Stimulated activated CD8-positive, alpha-beta memory T cell treated with anti-CD3 and anti-CD28 coated beads, Interleukin-7, amount 100 ng/mL, for 4 hours (primary cell): ENCODE results near the gene ZNF630.
A peak's percentile ranks its signal among the peaks of the same experiment; 100 is the strongest.
"Not testable (repeated sequence)": the region's sequence is repeated elsewhere in the genome, so short reads cannot be mapped to it uniquely, and the experiment has no call there.

Experiments used
- DNase-seq, 2 donors: peaks; one replicate each; pipeline ENCODE4 v3.0.0-alpha.2; 2020; ENCODE audit warnings: low read depth in 2 of 2

ZNF630 gene

DNA sequence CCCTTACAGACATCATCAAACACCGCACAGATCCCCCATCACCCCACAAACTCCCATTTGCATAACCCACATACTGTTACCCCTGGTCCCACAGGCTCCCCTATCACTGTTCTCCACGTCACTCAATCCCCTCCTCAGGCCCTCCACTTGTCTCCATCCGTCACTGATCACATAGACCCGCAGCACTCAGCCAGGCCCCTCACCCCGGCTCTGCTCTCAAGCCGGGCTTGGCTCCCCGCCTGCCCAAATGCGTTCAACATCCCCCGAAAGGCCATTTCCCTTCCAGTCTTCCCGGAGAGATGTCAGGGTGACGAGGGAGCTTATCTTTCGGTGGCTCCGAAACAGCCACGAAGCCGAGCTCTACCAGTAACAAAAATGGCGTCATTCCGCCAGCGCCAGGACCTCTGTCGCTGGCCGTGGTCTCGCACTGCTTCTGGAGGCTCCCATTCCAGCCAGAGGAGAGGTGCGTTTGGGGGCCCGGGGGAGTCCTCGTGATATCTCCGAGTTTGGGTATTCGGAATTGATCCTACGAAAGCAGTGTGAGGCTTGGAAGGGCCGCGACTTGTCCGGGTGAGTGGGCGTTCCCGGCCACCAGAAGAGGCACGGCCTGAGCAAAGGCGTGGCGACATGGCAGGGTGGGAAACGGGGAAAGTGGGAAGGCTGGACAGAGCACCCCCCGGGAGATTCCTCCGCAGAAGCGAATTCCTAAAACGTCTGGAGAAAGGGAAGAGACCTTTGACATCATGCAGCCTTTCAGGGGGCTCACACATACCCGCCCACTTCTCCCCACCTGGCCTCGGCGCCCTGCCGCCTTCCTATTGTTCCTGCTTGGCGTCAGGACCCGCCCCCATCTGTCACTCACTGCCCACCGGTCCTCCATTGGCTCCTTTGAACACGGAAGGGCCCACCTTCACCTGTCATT is at the start of gene ZNF630:
Gene ZNF630, minus strand, starts transcription at position 577 of the 922 bp plus-strand sequence. CDS start 4,754 bp downstream, outside the sequence.
- DNase-seq, result peak; percentile 29 to 63

DNA sequence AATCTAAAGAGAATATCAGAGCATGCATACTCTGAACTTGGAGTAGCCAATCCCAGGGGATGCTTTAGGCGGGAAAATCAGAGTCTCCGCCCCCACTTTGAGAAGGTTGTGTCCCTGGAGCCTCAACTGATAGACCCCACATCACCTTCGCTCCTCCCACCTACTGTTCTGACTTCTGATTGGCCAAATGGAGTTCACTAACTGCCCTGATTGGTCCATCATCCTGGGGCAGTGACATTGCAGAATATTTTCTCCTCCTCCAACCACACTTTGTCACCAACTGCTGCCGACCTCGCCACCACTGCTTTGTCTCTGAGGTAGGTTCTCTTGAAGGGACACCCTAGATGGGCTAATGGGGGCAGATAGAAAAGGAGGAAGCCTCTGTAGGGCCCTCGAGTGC is 36.3 kb upstream of the ZNF630 start:
- DNase-seq, result no peak

GRCh38 chrX:48102874-48103374 is 31.5 kb upstream of the ZNF630 start:
- DNase-seq, result no peak

DNA sequence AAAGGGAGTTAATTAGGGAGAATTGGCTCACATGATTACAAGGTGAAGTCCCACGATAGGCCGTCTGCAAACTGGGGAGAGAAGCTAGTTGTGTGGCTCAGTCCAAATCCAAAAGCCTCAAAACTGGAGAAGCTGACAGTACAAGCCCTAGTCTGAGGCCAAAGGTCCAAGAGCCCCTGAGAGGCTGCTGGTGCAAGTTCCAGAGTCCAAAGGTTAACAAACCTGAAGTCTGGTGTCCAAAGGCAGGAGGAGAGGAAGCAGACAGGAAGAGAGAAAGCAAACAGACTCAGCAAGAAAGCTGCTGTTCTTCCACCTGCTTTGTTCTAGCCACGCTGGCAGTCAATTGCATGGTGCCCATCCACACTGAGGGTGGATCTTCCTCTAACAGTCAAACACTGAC is 30.0 kb upstream of the ZNF630 start:
- no peak for DNase-seq

DNA sequence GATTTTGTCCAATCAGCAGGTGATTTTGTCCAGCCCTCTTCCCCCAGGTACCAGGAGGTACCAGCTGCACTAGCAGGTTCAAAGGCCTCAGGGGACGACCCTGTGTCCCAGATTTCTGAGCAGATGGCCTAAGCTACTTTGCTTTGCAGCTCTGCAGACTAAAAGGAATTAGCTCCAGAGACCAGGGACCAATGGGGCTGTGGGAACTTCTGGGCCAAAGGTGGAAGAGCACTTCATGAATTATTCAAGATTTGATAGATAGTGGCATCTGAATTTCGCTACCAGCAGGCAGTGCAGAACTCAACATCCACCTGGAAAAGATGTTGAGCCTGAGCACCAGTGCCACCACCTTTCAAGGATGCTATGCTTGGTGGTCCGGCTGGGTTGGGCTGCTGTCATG is 21.1 kb upstream of the ZNF630 start:
- DNase-seq, result not testable (repeated sequence)

GRCh38 chrX:48090123-48090522 is 18.7 kb upstream of the ZNF630 start:
- no peak for DNase-seq

DNA sequence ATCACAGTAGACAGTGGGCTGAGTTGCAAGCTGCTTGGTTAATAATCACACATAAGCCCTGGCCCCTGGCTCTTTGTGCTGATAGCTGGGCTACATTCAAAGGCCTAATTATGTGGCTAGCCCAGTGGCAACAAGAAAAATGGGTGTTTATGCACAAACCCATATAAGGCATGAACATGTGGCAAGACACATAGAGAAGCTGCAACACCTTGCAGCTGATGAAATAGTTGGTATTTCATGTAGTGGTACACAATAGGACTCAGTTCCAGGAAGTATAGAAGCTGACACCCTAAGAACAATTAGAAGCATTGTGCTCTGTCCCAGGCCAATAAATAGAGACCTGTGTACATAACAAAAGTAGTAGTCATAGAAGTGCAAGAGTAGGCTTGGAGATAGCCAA is 14.6 kb upstream of the ZNF630 start:
- DNase-seq, result no peak

DNA sequence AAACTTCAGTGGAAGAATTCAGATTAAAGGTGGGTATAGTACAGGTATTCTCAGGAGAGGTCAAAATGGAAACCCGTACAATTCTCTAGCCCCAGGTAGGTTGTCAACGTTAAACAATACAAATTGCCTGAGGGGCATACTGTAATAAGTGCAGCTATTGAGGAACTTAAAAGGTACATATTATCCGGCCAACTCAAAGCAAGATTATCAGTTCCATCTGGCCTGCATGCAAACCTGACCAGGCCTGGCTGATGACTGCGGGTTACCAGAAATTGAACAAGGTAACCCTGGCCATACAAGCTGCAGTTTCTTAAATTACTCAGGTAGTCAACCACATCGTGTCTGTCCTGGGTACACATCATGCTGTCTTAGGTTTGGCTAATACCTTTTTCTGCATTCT is 12.3 kb upstream of the ZNF630 start:
- no peak for DNase-seq

DNA sequence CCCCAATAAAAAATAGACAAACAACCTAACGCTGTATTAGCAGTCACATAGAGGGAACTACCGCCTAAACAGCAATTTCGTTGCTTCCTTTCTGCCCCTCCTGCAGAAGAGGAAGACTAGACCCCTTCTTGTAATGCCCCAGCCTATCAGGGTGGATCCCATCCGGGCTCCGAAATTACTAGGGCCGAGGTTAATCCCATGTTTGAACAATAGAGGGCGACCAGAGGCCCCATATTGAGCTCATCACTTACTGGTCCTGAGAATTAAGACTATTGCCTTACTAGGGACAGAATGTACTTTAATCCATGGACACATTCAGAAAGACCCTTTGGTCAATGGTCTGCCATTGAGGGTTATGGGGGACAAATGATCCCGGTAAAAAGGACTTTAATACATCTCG is 11.8 kb upstream of the ZNF630 start:
- DNase-seq, result peak in 1 of 2 donors; percentile 0

GRCh38 chrX:48076343-48076742 is 4.9 kb upstream of the ZNF630 start:
- no peak for DNase-seq

DNA sequence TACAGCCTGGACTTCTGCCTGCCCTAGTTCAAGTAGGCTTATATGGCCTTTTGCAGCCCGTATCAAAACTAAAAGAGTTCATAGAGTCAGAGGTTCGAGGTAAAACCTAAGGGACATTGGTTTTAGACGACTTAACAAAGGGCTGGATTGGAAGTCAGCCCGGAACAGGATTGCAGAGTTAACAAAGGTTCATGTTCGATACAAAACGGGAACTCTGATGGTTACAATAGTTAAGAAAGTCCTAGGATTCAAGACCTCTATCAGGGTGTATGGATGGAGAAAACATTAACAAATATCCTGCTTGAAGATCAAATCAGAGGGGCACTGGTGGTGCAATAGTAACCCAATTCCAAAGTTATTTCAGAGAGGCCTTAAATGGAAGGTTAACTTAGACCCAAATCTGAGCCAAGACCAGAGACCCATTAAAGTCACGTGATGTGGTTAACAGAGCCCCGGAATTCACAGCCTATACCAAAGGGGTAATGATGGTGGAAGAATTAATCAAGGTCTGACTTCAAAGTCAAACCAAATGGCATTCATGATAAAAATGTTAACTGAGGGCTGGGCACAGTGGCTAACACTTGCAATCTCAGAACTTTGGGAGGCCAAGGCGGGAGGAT is 656 bp upstream of the ZNF630 start:
- no peak for DNase-seq

DNA sequence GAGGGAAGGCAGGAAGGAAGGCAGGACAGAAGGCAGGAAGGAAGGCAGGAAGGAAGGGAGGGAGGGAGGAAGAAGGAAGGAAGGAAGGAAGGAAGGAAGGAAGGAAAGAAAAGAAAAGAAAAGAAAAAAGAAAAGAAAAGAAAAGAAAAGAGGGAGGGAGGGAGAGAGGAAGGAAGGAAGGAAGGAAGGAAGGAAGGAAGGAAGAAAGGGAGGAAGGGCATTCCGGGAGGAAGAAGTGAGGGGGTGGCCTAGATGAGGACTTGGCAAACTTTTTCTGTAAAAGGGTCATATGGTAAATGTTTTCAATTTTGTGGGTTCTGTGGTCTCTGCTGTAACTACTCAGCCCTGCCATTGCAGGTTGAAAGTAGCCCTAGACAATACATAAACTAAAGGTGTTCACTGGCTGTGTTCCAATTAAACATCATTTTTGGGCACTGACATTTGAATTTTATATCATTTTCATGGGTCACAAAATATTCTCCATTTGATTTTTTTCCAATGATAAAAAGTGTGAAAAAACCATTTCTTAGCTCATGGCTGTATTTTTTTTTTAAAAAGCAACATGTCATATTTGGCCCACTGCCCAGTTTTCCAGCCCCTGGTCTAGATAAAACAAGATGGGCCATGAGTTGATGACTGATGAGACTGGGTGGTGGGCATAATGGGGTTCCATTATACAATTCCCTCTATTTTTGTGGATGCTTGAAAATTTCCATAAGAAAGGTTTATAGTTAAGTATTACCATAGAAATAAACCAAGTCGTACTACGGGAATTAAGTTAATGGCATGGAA is 3.1 kb downstream of the ZNF630 start:
- no peak for DNase-seq

- no peak for DNase-seq
Observed at GRCh38 chrX:48064261-48064660, 7.2 kb downstream of the ZNF630 start.

GRCh38 chrX:48059296-48059639 is 12.2 kb downstream of the ZNF630 start:
- no peak for DNase-seq

GRCh38 chrX:48058621-48059295 is 12.7 kb downstream of the ZNF630 start:
- no peak for DNase-seq

DNA sequence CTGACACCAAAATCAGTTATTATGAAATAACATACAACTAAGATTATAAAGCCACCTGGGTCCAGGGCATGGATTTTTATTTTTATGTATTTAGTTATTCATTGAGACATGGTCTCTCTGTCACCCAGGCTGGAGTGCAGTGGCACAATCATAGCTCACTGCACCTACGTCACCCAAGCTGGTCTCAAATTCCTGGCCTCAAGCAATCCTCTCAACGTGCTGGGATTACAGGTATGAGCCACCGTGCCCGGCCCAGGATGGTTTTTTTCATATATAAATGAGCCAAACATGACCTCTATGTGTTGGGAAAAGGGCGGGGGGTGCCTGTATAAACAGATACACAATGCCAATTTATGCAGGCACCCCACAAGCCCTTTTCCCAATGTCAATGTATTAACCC is 24.6 kb downstream of the ZNF630 start:
- no peak for DNase-seq

DNA sequence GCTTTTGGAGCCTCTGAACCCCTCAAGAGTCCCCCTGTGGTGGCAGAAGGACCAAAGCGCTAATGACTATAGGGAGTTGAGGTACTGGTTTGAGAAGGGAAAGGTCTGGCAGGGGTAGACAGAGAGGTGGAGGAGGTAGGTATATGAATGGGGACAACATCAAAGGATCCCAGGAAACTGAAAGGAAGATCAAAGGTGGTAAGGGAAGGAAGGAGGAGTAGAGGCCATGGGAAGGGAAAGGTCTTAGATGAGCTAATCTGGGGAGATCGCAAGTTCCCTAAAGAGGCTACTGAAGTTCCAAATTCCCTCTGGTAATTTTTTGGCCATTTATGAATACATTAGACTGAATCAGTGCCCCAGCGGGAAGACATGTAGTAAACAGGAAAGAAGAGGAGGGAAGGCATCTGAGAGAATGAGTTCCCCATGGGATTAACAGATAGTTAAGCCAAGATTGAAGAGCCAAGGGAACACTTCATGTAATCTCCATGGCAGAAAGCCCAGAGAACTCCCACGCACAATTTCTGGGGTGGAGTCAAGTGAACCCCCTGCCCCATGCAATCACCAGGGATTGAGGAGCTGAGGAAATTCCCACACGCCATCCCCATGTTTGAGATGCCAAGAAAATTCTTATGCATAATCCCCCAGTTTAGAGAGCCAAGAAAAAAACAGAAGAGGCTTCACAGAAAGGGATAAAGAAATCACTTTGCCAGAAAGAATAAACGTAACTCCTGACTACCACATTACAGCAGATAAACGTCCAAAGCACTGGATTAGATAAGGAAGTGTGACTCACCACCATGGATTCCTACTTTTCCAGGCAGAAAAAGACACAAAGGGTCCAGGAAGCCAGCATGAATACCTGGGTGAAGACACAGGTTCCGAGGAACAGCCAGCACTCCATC is 25.8 kb downstream of the ZNF630 start:
- no peak for DNase-seq

DNA sequence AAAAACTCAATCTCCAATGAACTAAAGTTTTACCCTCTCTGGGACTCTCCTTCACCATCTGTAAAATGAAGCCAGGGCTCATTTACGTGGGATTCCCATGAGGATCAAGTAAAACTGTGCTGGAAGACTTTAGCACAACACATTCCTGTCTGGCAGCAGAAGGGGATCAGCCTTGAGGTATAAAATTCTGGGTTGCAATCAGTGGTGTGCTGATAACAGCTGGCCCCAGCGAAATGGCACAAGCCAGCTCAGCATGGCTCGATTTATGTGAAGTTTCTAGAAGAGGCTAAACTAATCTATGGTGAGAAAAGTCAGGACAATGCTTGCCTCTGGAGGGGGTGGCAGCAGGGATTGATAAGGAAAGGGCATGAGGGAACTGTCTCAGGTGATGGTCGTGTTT is 28.4 kb downstream of the ZNF630 start:
- DNase-seq, result no peak

- DNase-seq, result no peak
Observed at GRCh38 chrX:48035891-48036290, 35.5 kb downstream of the ZNF630 start.

DNA sequence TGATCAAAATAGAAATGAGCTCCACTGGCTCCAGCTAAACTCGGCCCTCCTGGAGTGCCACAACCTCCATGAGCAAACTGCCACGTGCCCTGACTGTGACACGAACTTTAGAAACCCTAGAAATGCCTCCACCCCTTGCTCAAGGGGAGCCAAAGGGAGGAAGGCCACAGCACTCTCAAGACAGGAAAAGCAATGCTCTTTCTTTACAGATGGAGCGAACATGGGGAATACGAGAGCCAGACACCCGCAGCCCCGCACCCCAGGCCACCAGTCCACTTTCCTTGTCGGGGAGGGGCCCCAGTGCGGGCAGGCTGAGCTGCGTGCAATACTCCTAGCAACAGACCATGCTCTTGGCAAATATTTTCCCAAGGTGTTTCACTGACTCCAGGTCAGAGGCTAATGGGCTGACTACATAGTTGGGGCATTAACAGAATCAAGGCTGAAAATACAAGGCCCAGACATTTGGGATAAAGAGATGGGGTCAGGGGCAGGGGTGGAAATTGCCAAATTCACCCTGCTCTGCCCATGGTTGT is 40.7 kb downstream of the ZNF630 start:
- DNase-seq, result not testable (repeated sequence)
